ENCODE data around the gene CRYM.

DNA sequence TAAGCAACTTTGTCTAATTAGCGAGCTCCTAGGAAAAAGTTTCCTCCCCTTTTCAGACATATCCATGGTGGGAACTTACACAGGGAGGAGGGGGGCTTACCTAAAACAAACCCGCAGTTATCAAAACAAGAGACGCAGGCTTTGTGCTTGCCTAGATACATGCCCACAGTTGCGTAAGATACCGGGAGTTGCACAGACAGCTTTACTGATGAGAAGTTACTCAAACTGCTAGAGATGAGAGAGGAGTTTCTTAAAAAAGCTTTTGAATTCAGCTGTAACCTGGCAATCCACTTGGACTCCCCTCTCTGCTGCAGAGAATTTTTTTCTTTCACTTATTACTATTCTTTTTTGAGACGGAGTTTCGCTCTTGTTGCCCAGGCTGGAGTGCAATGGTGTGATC is 59.9 kb downstream of the CRYM start:
- TF ChIP-seq CTCF (IDR thresholded peaks at IDR 0.05; ENCODE audit: insufficient read depth, low read length, poor library complexity, severe bottlenecking) (no peak), EZH2phosphoT487 (conservative IDR thresholded peaks at IDR 0.05; ENCODE audit: low read length) (no peak)
